ENCODE data around the gene CRYAA.
"Not testable (repeated sequence)": the region's sequence is repeated elsewhere in the genome, so short reads cannot be mapped to it uniquely, and the experiment has no call there.

The CRYAA gene

GRCh38 chr21:43168708-43169107 lies at the start of gene CRYAA:
CRYAA (plus strand) TSS chr21:43169008; CDS start chr21:43169100, 92 bp downstream.
- DNase-seq = not testable (repeated sequence)

GRCh38 chr21:43130094-43130493 lies 38.7 kb upstream of the CRYAA start:
- not testable (repeated sequence) for DNase-seq

GRCh38 chr21:43134520-43134919 lies 34.3 kb upstream of the CRYAA start:
- DNase-seq = not testable (repeated sequence)

GRCh38 chr21:43138944-43139343 lies 29.9 kb upstream of the CRYAA start:
- not testable (repeated sequence) for DNase-seq

- not testable (repeated sequence) for DNase-seq
These were observed 27.4 kb upstream of the CRYAA start for GRCh38 chr21:43141407-43141806.

- not testable (repeated sequence) for DNase-seq
These were observed 22.2 kb upstream of the CRYAA start for GRCh38 chr21:43146637-43147036.

GRCh38 chr21:43147999-43148398 lies 20.8 kb upstream of the CRYAA start:
- DNase-seq = not testable (repeated sequence)

GRCh38 chr21:43149344-43149743 lies 19.5 kb upstream of the CRYAA start:
- not testable (repeated sequence) for DNase-seq

- not testable (repeated sequence) for DNase-seq
These were observed 15.2 kb upstream of the CRYAA start for GRCh38 chr21:43153601-43154000.

- DNase-seq = not testable (repeated sequence)
These were observed 9.3 kb upstream of the CRYAA start for GRCh38 chr21:43159279-43160175.

- not testable (repeated sequence) for DNase-seq
These were observed 6.7 kb upstream of the CRYAA start for GRCh38 chr21:43161826-43162707.

GRCh38 chr21:43162708-43163205 lies 6.1 kb upstream of the CRYAA start:
- not testable (repeated sequence) for DNase-seq

- not testable (repeated sequence) for DNase-seq
These were observed 4.0 kb upstream of the CRYAA start for GRCh38 chr21:43164823-43165222.

GRCh38 chr21:43165734-43166133 lies 3.1 kb upstream of the CRYAA start:
- not testable (repeated sequence) for DNase-seq

- not testable (repeated sequence) for DNase-seq
These were observed 550 bp downstream of the CRYAA start for GRCh38 chr21:43169230-43169886.

GRCh38 chr21:43169891-43170290 lies 1.1 kb downstream of the CRYAA start:
- not testable (repeated sequence) for DNase-seq

- DNase-seq = not testable (repeated sequence)
These were observed 4.0 kb downstream of the CRYAA start for GRCh38 chr21:43172812-43173211.

GRCh38 chr21:43173438-43173837 lies 4.6 kb downstream of the CRYAA start:
- DNase-seq = not testable (repeated sequence)

GRCh38 chr21:43173930-43174329 lies 5.1 kb downstream of the CRYAA start:
- not testable (repeated sequence) for DNase-seq

- not testable (repeated sequence) for DNase-seq
These were observed 6.2 kb downstream of the CRYAA start for GRCh38 chr21:43174998-43175397.

- not testable (repeated sequence) for DNase-seq
These were observed 7.8 kb downstream of the CRYAA start for GRCh38 chr21:43176621-43177020.
